HUDEP-2 (cell line): ENCODE results near the gene PDE6D.

Experiments
- DNase-seq, 76 experiments: peaks; one replicate each; lab custom pipeline; 2025; ENCODE audit not compliant: unreplicated experiment in 76 of 76; lab: John Stamatoyannopoulos, UW

PDE6D gene

DNA sequence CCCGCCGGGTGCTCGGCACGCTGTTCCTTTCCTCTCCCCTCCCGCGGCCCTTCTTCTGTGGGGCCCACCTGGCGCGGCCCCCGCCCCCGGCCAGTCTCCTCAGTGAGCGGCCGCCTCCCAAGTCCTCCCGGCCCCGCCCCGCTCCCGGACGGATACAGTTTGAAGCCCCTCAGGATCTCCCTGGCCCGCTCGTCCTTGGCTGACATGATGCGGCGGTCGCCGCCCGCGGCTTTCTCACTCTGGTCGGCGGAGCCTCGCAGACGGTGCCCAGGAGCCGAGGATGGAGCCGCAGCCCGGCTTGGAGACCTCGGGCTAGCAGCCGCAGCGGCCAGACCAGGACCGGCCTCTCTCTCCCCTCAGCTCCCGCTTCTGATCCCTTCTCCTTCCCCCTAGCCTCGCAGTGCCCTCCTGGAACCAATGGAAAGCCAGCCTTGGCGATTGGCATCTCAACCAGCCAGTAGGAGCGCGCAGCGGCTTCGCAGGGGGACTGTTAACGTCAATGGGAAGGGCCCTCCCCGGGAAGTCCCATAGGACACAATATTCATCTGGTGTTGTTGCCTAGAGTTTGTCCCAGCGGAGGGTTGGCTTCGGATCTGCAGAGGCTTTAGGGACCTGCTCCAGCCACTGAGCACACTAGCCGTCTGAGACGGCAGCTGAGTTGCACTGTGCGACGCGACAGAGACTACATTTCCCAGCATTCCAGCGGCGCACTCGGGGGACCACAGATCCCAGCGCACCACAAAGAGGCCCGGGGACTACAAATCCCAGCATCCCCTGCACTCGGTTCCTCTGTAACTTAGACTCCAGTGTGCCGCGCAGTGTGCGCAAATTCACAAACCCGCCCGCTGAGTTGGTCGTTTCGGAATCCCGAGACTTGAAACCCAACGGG, at the start of gene PDE6D:
TSS of gene PDE6D (minus strand) at position 374 of the 889 bp plus-strand sequence. CDS start at position 206, 168 bp downstream.
- DNase-seq, result peak; percentile 59 to 98 (median 94)

DNA sequence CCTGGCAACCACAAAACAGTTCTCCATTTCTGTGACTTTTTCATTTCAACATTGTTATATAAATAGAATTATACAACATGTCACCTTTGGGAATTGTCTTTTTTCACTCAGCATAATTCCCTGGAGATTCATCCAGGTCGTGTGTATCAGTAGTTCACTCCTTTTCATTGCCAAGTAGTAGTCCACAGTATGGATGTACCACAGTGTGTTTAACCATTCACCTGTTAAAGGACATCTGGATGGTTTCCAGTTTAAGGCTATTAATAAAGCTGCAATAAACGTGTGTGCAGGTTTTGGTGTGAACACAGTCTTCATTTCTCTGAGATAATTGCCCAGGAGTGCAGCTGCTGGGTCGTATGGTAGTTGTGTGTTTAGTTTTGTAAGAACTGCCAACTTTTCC, 40.8 kb upstream of the PDE6D start:
- no peak for DNase-seq

DNA sequence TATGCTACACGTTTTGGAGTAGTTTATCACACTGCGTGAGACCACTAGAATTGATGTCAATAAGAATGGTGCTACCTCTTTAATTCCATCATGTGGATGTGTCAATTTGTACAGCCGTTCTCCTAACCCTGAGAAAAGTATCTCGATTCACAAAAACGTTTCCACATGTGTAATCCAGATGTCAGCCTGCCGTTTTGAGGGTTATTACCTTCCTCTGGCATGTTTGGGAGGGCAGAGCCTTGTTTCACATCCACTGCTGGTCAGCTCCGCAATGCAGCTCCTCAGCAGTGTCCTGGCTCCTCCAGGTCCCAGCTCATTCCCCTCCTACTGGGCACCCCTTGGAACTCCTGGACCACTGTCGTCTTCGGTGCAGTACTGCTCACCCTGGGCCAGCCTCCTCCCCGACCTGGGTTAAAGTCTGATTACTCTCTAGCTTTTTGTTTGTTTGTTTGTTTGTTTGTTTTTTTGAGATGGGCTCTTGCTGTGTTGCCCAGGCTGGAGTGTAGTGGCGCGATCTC, 39.8 kb upstream of the PDE6D start:
- no peak for DNase-seq

DNA sequence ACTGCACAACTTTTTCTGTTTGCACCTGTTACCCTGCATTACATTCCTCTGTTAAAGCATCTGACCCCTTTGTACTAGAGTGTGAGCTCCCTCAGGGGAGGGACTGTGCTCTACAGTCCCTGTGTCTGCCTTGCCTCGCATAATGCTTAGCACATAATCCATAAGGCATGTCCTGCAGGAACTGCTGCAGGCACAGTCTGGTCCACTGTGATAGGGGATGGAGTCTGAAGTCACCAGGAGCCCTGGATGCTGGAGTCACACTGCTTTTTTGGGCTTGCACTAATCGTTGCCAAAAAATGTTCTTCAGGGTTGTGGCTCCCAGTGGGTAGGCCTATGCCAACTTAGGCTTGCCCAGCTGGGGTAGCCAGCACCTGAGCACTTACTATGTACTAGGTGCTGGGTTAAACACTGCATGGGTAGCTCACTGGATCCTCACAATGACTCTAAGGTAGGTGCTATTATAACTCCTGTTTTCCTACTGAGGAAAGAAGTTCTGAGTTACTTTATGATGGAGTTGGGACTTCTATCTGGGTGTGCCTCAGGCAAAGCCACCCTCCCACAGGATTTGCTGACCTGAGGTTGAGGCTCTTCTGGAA, 38.5 kb upstream of the PDE6D start:
- DNase-seq, result no peak

DNA sequence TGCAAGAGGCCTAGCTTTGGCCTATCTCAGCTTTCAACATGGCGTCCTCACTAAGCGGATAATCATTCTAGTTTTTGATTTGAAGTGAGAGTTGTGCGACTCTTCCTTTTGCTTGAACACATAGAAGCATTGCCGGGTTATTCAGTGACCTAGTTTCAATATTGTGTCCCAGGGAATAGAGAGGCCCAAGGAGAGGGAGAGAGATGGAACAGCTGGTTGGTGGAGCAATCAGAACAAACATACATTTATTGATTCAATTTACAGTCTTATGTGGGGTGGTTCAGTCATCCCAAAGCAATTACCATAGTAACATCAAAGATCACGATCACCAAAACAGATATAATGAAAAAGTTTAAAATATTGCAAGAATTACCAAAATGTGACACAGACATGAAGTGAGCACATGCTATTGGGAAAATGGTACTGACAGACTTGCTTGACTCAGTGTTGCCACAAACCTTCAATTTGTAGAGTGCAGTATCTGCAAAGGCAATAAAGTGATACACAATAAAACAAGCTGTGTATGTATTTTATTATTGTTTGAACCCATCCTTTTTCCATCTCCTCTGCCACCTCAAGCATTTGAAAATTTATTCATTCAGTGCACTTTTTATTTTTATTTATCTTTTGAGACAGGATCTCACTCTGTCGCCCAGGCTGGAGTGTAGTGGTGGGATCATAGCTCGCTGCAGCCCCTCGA, 35.4 kb upstream of the PDE6D start:
- no peak for DNase-seq

DNA sequence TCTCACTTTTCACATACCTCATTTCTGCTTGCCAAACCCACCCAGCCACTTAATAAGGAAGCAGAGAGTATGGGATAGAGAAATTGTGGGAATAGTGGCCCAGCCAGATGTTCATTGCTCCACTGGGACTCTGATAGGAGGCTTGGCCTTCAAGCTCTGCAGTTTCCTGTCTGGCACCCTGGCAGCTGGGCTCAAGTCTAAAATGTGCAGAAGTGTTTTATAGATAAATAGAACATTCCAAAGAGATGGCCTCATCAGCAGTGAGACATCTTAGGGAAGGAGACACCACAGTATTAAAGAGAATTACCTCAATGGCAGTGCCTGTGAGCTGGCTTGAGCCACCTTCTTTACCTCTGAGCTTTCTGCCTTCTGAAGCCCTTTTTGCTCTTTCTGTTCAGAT, 29.8 kb upstream of the PDE6D start:
- DNase-seq, result no peak

DNA sequence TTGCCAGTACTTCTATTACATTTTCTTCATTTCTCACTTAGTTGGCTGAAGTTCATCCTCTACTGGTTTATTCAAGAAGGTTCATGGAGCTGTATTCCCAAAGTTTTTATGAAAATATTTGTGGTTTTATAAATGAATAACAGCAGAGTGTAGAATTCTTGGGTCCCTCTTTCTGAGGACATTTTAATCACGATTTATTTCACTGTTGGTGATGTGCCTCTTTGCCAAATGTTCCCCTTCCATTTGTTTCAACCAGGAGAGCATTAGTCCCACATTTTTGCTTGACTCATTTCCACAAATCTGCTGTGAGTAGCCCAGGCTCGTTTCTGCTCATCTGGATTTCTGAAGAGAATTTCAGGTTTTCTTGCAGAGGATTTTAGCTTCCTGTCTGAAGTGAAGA, 25.9 kb upstream of the PDE6D start:
- no peak for DNase-seq

DNA sequence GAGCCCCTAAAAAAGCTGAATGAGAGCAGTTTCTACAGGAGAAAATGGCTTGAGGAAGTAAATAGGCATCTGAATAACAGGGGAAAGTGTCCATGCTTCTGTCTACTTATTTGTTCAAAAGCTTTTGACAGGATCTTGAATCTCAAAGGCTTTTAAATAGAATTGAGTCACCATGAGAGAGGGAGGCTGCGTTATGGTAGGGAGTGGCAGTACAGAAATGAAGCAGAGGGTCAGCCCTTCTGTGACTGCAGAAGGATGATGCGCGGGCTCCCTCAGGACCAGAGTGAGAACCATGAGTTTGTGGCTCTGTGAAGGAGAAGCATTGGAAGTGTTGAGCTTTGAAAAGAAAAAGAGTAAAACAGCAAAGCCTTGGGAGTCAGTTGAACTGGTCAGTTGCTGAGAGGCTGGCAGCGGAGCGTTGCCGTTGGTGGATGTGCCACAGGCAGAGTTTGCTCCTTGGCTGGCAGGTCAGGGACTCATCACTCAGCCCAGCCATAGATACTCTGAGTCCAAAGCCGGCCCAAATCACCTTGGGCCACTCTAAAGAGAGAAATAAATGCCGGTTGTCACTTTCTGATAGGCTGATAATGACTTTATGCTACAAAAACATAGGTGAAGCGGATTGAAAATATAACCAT, 22.5 kb upstream of the PDE6D start:
- DNase-seq, result no peak

DNA sequence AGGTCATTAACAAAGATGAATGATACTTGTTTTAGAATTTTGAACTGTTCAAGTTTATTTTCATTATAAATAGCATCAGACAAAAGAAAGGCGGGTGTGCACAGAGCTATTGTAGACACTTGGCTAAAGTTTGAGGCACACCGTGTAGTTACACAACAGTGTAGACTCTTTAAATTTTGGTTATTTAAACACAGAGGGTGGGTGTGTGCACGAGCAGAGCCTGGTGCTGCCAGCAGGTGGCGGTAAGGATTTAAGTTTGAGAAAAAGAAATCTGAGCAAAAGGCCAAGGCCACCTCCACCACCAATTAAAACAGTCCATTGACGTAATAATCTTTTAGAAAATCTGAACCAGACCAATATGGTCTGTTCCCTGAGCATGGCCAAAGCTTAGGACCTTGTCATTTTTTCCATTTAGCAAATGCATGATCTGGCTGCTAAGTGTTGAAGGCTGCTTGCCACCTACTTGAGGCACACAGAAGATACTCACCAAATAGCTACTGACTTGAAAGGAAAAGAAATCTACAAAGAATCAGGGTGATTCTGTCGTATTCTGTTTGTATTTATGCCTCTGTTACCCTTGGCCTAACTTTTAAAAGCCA, 19.5 kb upstream of the PDE6D start:
- DNase-seq, result peak in 27 of 76 experiments; percentile 1 to 50 (median 20)

DNA sequence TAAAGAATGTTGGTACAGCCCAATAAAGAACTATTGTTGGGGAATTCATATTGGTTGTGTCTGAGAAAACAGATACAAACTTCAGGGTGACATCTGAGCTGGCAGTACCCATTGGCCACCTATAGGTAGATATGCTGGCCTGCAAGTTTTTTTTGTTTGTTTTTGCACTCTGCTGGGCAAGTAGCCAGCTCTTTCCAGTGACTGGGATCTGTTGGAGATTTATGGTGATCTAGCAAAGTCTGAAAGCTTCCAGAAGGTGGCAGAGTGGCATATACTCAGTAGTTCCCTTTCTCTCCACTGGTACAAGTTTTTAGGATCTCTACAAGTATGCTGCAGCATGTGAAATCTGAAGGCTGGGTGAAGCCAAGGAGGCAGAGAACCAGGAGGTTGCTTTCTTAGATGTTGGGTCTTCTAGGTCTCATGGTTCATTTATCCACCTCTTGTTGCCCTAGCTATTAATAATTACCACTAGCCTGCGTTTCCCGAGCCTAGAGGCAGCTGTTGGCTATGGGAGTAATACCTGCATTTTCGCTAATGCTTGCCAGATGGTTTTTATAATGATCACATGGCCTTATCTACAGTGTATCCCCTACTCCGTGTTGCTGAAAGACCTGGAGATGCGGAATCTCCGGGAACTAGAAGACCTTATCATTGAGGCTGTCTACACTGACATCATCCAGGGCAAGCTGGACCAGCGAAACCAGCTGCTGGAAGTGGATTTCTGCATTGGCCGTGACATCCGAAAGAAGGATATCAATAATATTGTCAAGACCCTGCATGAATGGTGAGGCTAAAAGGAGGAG, 14.6 kb upstream of the PDE6D start:
- DNase-seq, result peak in 25 of 76 experiments; percentile 3 to 59 (median 17)

DNA sequence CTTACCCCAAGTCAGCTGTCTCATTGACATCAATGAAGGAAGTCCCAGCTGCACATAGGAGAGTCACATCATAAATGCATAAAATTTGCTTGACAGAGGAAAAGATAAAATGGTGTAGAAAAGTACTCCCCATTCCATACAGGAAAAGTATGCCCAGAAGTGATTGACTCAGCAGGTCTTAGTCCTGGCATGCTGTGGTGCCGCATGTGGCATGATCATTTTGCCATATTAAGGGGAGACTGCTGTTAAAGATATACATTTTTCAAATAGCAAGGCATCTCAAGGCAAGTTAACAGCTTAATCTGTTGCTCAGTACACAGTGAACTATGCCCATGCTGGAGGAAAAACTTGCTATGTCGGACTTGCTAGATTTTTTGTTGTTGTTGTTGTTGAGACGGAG, 13.3 kb upstream of the PDE6D start:
- DNase-seq, result no peak

DNA sequence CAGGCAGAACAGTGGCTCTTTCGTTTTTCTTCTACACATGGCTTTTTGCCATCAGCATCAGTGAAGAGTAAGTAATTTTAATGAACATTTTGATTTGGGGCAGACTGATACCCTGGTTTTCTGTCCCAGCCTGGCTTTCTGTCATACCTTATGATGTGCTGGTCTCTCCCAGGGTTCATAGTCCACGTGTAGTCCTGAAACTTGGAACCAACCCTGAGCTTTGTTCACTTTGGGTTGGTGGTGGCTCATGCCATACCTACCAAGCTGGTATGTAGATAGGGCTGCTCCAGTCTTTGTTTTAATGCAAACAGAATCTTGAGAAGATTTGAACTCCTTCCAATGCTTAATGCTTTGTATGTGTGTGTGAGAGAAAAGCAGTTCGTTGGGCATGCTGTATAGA, 10.0 kb upstream of the PDE6D start:
- no peak for DNase-seq

DNA sequence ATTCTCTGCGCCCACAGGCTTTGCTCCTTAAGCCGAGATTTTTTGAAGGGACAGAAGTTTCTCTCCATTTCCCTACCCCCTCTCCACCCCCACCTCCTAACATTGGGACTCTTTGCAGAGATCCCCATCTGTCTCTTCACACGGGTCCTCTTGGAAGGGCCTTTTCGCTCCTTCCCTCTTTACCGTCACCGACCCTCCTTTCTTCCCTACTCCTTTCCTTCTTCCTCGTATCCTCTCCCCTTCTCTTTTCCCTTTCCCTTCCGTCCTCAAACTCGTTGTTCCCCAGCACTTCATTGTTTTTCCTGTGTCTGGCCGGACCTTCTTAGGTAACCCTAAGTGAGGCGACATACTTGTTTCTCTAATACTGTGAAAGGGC, 5.8 kb upstream of the PDE6D start:
- DNase-seq, result no peak

DNA sequence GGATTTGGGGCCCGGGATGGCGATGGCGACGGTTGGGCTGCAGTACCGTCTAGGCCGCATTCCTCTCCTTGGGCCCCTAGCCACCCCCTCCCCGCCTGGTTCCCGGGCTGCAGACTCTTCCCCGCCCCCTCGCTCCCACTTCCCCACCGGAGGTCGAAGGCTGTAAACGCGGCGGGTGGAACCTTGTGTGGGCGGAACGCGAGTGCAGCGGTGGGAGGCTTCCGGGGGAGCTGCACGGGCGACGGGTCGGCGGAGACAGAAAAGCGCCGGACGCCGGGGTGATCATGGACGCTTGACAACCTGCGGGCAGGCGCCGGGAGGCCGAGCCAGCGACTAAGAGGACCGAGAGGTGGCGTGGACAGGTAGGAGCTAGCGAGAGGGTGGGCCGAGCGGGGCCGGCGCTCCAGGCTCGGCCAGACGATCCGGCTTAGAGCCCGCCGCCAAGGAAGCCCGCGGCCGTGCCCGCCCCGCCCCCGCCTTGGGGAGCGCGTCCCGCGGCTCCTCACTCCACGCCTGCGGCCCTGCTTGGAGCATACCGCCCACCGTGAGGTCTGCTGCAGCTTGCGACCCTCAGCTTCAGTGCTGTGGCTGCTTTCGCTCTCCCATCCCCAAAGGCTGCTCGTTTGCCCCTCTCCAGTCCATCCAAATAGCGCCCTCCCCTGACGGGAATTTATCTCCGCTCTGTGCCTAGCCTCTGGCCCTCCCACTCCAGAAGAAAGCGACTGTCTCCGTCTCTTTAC, 5.3 kb upstream of the PDE6D start, which contains the start of gene COPS7B:
TSS of gene COPS7B (plus strand) at position 269 of the 740 bp plus-strand sequence. CDS start 2,126 bp downstream, outside the sequence.
- peak in 72 of 76 experiments; percentile 5 to 78 (median 56) for DNase-seq

DNA sequence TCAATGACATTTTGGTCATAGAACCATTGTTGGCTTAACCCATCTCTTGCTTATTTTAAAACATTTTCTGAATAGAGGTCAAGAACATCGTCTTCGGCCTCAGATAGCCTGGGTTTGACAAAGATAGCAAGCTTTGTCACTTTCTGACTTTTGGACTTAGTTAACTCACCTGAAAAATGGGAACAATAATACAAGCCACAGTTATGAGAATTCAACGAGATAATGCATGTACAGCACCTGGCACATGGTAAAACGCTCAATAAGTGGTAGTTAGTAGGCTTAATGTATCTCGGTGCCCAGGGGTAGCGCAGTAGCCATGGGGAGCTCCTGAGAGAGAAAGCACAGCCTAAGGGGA, 4.7 kb upstream of the PDE6D start:
- no peak for DNase-seq

DNA sequence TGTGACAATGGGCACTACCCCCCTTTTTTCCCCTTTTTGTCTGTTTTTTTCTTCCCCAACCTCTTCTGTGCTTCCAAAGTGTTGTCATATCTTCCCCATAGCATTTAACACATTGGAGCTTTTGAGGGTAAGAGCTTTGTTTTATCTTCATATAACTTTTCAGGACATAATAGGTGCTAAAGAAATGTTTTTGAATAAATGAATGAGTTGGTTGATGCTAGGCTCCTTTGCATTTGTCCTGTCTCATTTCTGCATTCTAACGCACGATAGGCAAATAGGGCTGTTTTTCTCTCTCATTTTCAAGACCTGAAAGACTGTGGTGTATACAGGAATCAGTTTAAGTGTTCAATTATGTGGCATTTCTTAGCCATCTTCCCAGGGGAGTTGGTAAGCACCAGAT, 4.3 kb upstream of the PDE6D start:
- no peak for DNase-seq

DNA sequence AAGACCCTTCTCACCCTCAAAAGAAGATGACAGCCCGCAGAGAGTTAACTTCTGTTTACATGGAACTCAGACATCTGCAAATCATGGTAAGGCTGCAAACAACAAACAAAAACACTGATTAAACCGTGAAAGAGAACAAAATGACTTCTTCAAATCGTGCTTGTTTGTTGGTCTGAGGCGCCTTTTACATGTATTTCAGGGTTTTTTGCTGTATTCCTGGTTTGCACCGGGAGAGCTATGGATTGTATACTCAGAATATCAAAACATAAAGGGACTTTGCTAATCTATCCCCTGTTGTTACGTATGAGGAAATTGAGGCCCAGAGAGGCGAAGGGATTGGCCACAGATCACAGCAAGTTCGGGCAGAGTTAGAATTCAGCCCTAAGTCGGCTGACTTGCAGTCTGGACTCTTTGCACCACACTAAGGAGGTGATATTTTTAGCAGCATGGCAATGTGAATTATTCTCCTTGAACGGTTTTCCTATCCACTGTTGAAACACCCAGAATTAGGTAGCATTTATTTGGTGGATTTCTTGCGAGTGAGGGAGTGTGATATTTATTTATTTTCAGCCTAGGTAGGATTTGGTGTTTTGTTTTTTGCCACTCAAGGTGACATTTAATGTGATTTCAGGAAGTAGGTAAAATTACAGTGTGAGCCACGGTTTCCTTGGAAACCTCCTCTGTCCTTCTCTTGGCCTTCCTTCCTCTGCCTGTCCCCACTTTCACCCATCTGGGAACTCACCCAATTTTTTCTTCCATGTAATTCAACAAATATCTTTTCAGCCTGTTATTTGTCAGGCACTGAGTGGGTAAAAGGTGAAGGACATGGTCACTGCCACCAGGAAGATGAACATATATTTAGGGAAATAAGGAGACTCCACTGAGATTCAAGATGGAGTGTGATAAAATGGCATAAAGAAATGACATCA, 980 bp upstream of the PDE6D start:
- peak in 23 of 76 experiments; percentile 1 to 42 (median 15) for DNase-seq
